Activated naive CD8-positive, alpha-beta T cell treated with anti-CD3 and anti-CD28 coated beads, Interleukin-2, amount 50 U/mL, for 16 hours (primary cell): ENCODE measurements around the gene ZNF100.
"Not testable (repeated sequence)": the region's sequence is repeated elsewhere in the genome, so short reads cannot be mapped to it uniquely, and the experiment has no call there.

Experiments used
- DNase-seq: peaks from one replicate; pipeline ENCODE4 v3.0.0-alpha.2; 2020; ENCODE audit warnings: low read depth, low spot score

Gene ZNF100

GRCh38 chr19:21704320-21704719 lies 63.1 kb downstream of the ZNF100 start:
- no peak for DNase-seq

GRCh38 chr19:21699197-21699596 lies 68.2 kb downstream of the ZNF100 start:
- DNase-seq: no peak

- no peak for DNase-seq
Measured at GRCh38 chr19:21698215-21698614, 69.2 kb downstream of the ZNF100 start.

- DNase-seq: no peak
Measured at GRCh38 chr19:21697698-21698097, 69.7 kb downstream of the ZNF100 start.

GRCh38 chr19:21694171-21694906 lies 73.0 kb downstream of the ZNF100 start:
- no peak for DNase-seq

GRCh38 chr19:21693399-21693798 lies 74.0 kb downstream of the ZNF100 start:
- no peak for DNase-seq

GRCh38 chr19:21691661-21692060 lies 75.7 kb downstream of the ZNF100 start:
- DNase-seq: no peak

- DNase-seq: no peak
Measured at GRCh38 chr19:21688464-21688863, 78.9 kb downstream of the ZNF100 start.

- no peak for DNase-seq
Measured at GRCh38 chr19:21680671-21681070, 86.7 kb downstream of the ZNF100 start.

- DNase-seq: no peak
Measured at GRCh38 chr19:21680026-21680425, 87.4 kb downstream of the ZNF100 start.

GRCh38 chr19:21677696-21678418 lies 89.5 kb downstream of the ZNF100 start:
- DNase-seq: no peak

GRCh38 chr19:21674454-21674853 lies 92.9 kb downstream of the ZNF100 start:
- no peak for DNase-seq

GRCh38 chr19:21673479-21673878 lies 93.9 kb downstream of the ZNF100 start:
- not testable (repeated sequence) for DNase-seq
